HEK293 (cell line): ENCODE measurements around the gene LHFPL6.

Source experiments
- CTCF ChIA-PET: fragments of 350-600 bp; formaldehyde crosslinking; extraction: SDS; loops from one replicate; lab custom pipeline; 2021; ENCODE audit warnings: antibody characterized with exemption; lab: Yijun Ruan, JAX
- POLR2A ChIA-PET: fragments of 300-600 bp; formaldehyde crosslinking; extraction: SDS; loops from one replicate; lab custom pipeline; 2020; ENCODE audit warnings: antibody characterized with exemption, inconsistent platforms; lab: Yijun Ruan, JAX
- H3K27ac ChIP-seq: fragments of 200-500 bp; sonication (Bioruptor generic); 2 replicates; pipeline ENCODE4 v1.5.1; 2014; ENCODE audit warnings: low read depth, low read length, control low read depth, inconsistent platforms; ENCODE audit errors: extremely low read depth
- H3K36me3 ChIP-seq, 2 experiments: fragments of 200-500 bp in 1 of 2; sonication (Bioruptor generic) in 1 of 2; 1 replicate in 1 of 2; 2 replicates in 1 of 2; pipeline ENCODE4 v1.5.1; 2014 to 2017; ENCODE audit warnings: inconsistent platforms in 2 of 2, low read length in 2 of 2; ENCODE audit not compliant: control insufficient read depth in 2 of 2, insufficient read depth in 1 of 2
- H3K4me1 ChIP-seq: fragments of 200-500 bp; sonication (Bioruptor generic); 2 replicates; pipeline ENCODE4 v1.5.1; 2014; ENCODE audit warnings: mild to moderate bottlenecking, low read length, inconsistent platforms; ENCODE audit not compliant: control insufficient read depth, insufficient read depth
- H3K4me3 ChIP-seq: 2 replicates; pipeline ENCODE4 v1.5.1; 2011; ENCODE audit warnings: low read depth, mild to moderate bottlenecking, control low read depth, low read length, moderate library complexity
- H3K9me3 ChIP-seq: fragments of 200-500 bp; sonication (Bioruptor generic); 2 replicates; pipeline ENCODE4 v1.5.1; 2014; ENCODE audit warnings: low read depth, low read length, inconsistent platforms; ENCODE audit not compliant: control insufficient read depth, insufficient read depth
- GLI2 ChIP-seq: fragments of 450-650 bp; formaldehyde crosslinking; IDR thresholded peaks from 2 replicates; pipeline ENCODE4; 2017; ENCODE audit warnings: missing biosample characterization, missing genetic modification characterization, low read depth, borderline replicate concordance
- GLIS1 ChIP-seq: fragments of 450-650 bp; formaldehyde crosslinking; IDR thresholded peaks from 2 replicates; pipeline ENCODE4 v1.5.1; 2016; ENCODE audit warnings: missing biosample characterization, missing genetic modification characterization
- PRDM4 ChIP-seq: fragments of 450-650 bp; formaldehyde crosslinking; IDR thresholded peaks from 2 replicates; pipeline ENCODE4 v1.5.1; 2017; ENCODE audit warnings: missing biosample characterization, missing genetic modification characterization
- PRDM6 ChIP-seq: fragments of 450-650 bp; formaldehyde crosslinking; IDR thresholded peaks from 2 replicates; pipeline ENCODE4 v1.5.1; 2017; ENCODE audit warnings: missing biosample characterization, missing genetic modification characterization
- ZBTB1 ChIP-seq: fragments of 450-650 bp; formaldehyde crosslinking; IDR thresholded peaks from 2 replicates; pipeline ENCODE4 v1.5.1; 2016; ENCODE audit warnings: missing biosample characterization, missing genetic modification characterization
- ZBTB10 ChIP-seq: fragments of 450-650 bp; formaldehyde crosslinking; IDR thresholded peaks from 2 replicates; pipeline ENCODE4 v1.5.1; 2016; ENCODE audit warnings: missing biosample characterization, missing genetic modification characterization
- ZBTB20 ChIP-seq: fragments of 450-650 bp; formaldehyde crosslinking; IDR thresholded peaks from 2 replicates; pipeline ENCODE4 v1.5.1; 2016; ENCODE audit warnings: missing biosample characterization, missing genetic modification characterization
- ZBTB21 ChIP-seq: fragments of 450-650 bp; formaldehyde crosslinking; IDR thresholded peaks from 2 replicates; pipeline ENCODE4 v1.5.1; 2017; ENCODE audit warnings: missing biosample characterization, missing genetic modification characterization
- ZEB2 ChIP-seq: fragments of 450-650 bp; formaldehyde crosslinking; IDR thresholded peaks from 2 replicates; pipeline ENCODE4 v1.5.1; 2016; ENCODE audit warnings: missing biosample characterization, missing genetic modification characterization
- ZNF114 ChIP-seq: fragments of 450-650 bp; formaldehyde crosslinking; IDR thresholded peaks from 2 replicates; pipeline ENCODE4 v1.5.0; 2017; ENCODE audit warnings: missing biosample characterization, missing genetic modification characterization
- ZNF211 ChIP-seq: fragments of 450-650 bp; formaldehyde crosslinking; IDR thresholded peaks from 2 replicates; pipeline ENCODE4 v1.5.1; 2016; ENCODE audit warnings: low read depth, missing biosample characterization, missing genetic modification characterization
- ZNF248 ChIP-seq: fragments of 450-650 bp; formaldehyde crosslinking; IDR thresholded peaks from 2 replicates; pipeline ENCODE4 v1.5.1; 2017; ENCODE audit warnings: missing biosample characterization, missing genetic modification characterization
- ZNF292 ChIP-seq: fragments of 450-650 bp; formaldehyde crosslinking; IDR thresholded peaks from 2 replicates; pipeline ENCODE4 v1.5.1; 2016; ENCODE audit warnings: low read depth, missing biosample characterization, missing genetic modification characterization, borderline replicate concordance
- ZNF335 ChIP-seq: fragments of 450-650 bp; formaldehyde crosslinking; conservative IDR thresholded peaks from 2 replicates; pipeline ENCODE4 v1.5.1; 2016; ENCODE audit warnings: missing biosample characterization, missing genetic modification characterization
- ZNF473 ChIP-seq: fragments of 450-650 bp; formaldehyde crosslinking; IDR thresholded peaks from 2 replicates; pipeline ENCODE4 v1.5.1; 2017; ENCODE audit warnings: missing biosample characterization, missing genetic modification characterization
- ZNF548 ChIP-seq: fragments of 450-650 bp; formaldehyde crosslinking; IDR thresholded peaks from 2 replicates; pipeline ENCODE4 v1.5.1; 2016; ENCODE audit warnings: missing biosample characterization, missing genetic modification characterization
- ZNF549 ChIP-seq: fragments of 450-650 bp; IDR thresholded peaks from 2 replicates; pipeline ENCODE4 v1.5.1; 2018; ENCODE audit warnings: missing biosample characterization, missing genetic modification characterization, mild to moderate bottlenecking, inconsistent platforms, moderate library complexity
- ZNF629 ChIP-seq: fragments of 450-650 bp; formaldehyde crosslinking; IDR thresholded peaks from 2 replicates; pipeline ENCODE4 v1.5.1; 2017; ENCODE audit warnings: missing biosample characterization, missing genetic modification characterization
- ZNF654 ChIP-seq: fragments of 450-650 bp; formaldehyde crosslinking; IDR thresholded peaks from 2 replicates; pipeline ENCODE4 v1.5.1; 2016; ENCODE audit warnings: low read depth, missing biosample characterization, missing genetic modification characterization
- ZNF660 ChIP-seq: fragments of 450-650 bp; IDR thresholded peaks from 2 replicates; pipeline ENCODE4 v1.5.1; 2018; ENCODE audit warnings: missing biosample characterization, mild to moderate bottlenecking, missing genetic modification characterization
- ZNF843 ChIP-seq: fragments of 450-650 bp; formaldehyde crosslinking; IDR thresholded peaks from 2 replicates; pipeline ENCODE4 v1.5.1; 2016; ENCODE audit warnings: missing biosample characterization, missing genetic modification characterization
- TF ChIP-seq, protein P1 (sequence below): fragments of 450-650 bp; formaldehyde crosslinking; IDR thresholded peaks from 2 replicates; pipeline ENCODE4 v1.5.1; 2016; ENCODE audit warnings: missing biosample characterization, missing genetic modification characterization

LHFPL6 gene

DNA sequence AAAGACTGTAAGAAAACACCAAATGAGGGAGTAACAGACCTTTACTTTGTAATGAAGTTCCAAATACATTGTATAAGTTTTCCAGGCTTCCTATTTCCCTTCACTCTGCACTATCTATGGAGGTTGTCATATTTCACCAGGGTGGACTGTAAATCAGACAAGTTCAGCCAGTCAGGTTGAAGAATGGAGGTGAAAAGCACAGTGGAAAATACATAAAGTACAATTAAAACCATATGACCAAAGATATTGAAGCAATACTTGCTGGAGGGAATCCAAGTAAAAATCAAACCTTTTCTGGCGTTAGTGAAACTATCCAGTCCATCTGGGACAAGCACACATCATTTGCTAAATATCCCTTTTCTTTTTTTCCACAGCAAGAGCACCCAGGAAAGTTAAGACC is 3.2 kb downstream of the LHFPL6 start (continued):
- no peak for TF ChIP-seq ZBTB10 (tag by site-specific recombination)

- POLR2A ChIA-PET = no interaction called here
- CTCF ChIA-PET = no interaction called here
- TF ChIP-seq PRDM6 (peak; percentile 59; the same call in 1 of the 2 replicates), ZNF114 (tag by site-specific recombination) (no peak)
- Histone ChIP-seq H3K4me1 (peaks cover 14% of the 10 kb centered on the region; the same call in 1 of the 2 replicates), H3K4me3 (no peak overlapping the region), H3K27ac (no peak overlapping the region), H3K9me3 (no peaks in the 10 kb centered on the region), H3K36me3 (no peaks in the 10 kb centered on the region)
These were observed 4.0 kb downstream of the LHFPL6 start for GRCh38 chr13:39599012-39599411.

- no peak overlapping the region for H3K4me3 ChIP-seq
- ChIA-PET POLR2A (interaction anchor here (1.0 kb wide), 1 partner anchor 10 kb away, joined by 3 read pairs; no protein-coding TSS in a partner anchor), CTCF (no interaction called here)
- peaks cover 14% of the 10 kb centered on the region; the same call in 1 of the 2 replicates for H3K4me1 ChIP-seq
- no peak overlapping the region for H3K27ac ChIP-seq
- no peaks in the 10 kb centered on the region for H3K36me3 ChIP-seq
- H3K9me3 ChIP-seq = no peaks in the 10 kb centered on the region
- TF ChIP-seq ZEB2 (no peak), ZNF548 (no peak), ZNF549 (tag by site-specific recombination) (no peak), ZNF211 (tag by site-specific recombination) (no peak), GLIS1 (tag by site-specific recombination) (no peak), ZNF660 (tag by site-specific recombination) (no peak), ZBTB1 (tag by site-specific recombination) (no peak), PRDM4 (no peak), ZNF654 (tag by site-specific recombination) (no peak), ZNF248 (tag by site-specific recombination) (no peak), ZBTB21 (tag by site-specific recombination) (no peak), ZNF843 (tag by site-specific recombination) (no peak), ZNF473 (tag by site-specific recombination) (no peak), PRDM6 (peak; percentile 71), ZNF292 (tag by site-specific recombination) (no peak), ZNF629 (tag by site-specific recombination) (no peak), GLI2 (tag by site-specific recombination) (no peak), ZBTB20 (tag by site-specific recombination) (0 out of 2 replicates have a peak, but pooled peaks have one; percentile 22), ZNF335 (tag by site-specific recombination) (no peak)
- TF ChIP-seq, protein P1, sequence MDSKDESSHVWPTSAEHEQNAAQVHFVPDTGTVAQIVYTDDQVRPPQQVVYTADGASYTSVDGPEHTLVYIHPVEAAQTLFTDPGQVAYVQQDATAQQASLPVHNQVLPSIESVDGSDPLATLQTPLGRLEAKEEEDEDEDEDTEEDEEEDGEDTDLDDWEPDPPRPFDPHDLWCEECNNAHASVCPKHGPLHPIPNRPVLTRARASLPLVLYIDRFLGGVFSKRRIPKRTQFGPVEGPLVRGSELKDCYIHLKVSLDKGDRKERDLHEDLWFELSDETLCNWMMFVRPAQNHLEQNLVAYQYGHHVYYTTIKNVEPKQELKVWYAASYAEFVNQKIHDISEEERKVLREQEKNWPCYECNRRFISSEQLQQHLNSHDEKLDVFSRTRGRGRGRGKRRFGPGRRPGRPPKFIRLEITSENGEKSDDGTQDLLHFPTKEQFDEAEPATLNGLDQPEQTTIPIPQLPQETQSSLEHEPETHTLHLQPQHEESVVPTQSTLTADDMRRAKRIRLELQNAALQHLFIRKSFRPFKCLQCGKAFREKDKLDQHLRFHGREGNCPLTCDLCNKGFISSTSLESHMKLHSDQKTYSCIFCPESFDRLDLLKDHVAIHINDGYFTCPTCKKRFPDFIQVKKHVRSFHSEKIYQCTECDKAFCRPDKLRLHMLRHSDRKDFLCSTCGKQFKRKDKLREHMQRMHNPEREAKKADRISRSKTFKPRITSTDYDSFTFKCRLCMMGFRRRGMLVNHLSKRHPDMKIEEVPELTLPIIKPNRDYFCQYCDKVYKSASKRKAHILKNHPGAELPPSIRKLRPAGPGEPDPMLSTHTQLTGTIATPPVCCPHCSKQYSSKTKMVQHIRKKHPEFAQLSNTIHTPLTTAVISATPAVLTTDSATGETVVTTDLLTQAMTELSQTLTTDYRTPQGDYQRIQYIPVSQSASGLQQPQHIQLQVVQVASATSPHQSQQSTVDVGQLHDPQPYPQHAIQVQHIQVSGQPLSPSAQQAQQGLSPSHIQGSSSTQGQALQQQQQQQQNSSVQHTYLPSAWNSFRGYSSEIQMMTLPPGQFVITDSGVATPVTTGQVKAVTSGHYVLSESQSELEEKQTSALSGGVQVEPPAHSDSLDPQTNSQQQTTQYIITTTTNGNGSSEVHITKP (tag by site-specific recombination) = no peak
These were observed 5.2 kb downstream of the LHFPL6 start for GRCh38 chr13:39597838-39598237.
